ENCODE results near the gene STOML3.

GRCh38 chr13:39036212-39036611 is 45.6 kb upstream of the STOML3 start:
- TF ChIP-seq, protein P1, sequence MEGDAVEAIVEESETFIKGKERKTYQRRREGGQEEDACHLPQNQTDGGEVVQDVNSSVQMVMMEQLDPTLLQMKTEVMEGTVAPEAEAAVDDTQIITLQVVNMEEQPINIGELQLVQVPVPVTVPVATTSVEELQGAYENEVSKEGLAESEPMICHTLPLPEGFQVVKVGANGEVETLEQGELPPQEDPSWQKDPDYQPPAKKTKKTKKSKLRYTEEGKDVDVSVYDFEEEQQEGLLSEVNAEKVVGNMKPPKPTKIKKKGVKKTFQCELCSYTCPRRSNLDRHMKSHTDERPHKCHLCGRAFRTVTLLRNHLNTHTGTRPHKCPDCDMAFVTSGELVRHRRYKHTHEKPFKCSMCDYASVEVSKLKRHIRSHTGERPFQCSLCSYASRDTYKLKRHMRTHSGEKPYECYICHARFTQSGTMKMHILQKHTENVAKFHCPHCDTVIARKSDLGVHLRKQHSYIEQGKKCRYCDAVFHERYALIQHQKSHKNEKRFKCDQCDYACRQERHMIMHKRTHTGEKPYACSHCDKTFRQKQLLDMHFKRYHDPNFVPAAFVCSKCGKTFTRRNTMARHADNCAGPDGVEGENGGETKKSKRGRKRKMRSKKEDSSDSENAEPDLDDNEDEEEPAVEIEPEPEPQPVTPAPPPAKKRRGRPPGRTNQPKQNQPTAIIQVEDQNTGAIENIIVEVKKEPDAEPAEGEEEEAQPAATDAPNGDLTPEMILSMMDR (IDR thresholded peaks at IDR 0.05), result no peak
- TF ChIP-seq POLR2A (IDR thresholded peaks at IDR 0.05) (no peak), POLR2AphosphoS5 (IDR thresholded peaks at IDR 0.05) (no peak)
